HUES48 (cell line): ENCODE data around the gene SPOP.

ENCODE experiments used
- H3K27ac ChIP-seq: one replicate; pipeline ENCODE4 v1.7.0; 2013; ENCODE audit warnings: low read depth, low read length, inconsistent platforms
- H3K27me3 ChIP-seq: 2 replicates; pipeline ENCODE4 v1.6.1; 2013; ENCODE audit warnings: mild to moderate bottlenecking, low read length; ENCODE audit not compliant: control insufficient read depth, insufficient read depth
- H3K36me3 ChIP-seq: 2 replicates; pipeline ENCODE4 v1.6.1; 2013; ENCODE audit warnings: low read length; ENCODE audit not compliant: control insufficient read depth, insufficient read depth
- H3K4me1 ChIP-seq: 2 replicates; pipeline ENCODE4 v1.6.1; 2013; ENCODE audit warnings: mild to moderate bottlenecking, low read length; ENCODE audit not compliant: control insufficient read depth, insufficient read depth
- H3K4me3 ChIP-seq: 2 replicates; pipeline ENCODE4 v1.5.1; 2013; ENCODE audit warnings: mild to moderate bottlenecking, low read depth, low read length
- H3K9ac ChIP-seq: 2 replicates; pipeline ENCODE4 v1.6.1; 2013; ENCODE audit warnings: mild to moderate bottlenecking, low read depth, low read length, moderate library complexity
- H3K9me3 ChIP-seq: 2 replicates; pipeline ENCODE4 v1.6.1; 2013; ENCODE audit warnings: low read length; ENCODE audit not compliant: control insufficient read depth, insufficient read depth

Gene SPOP

DNA sequence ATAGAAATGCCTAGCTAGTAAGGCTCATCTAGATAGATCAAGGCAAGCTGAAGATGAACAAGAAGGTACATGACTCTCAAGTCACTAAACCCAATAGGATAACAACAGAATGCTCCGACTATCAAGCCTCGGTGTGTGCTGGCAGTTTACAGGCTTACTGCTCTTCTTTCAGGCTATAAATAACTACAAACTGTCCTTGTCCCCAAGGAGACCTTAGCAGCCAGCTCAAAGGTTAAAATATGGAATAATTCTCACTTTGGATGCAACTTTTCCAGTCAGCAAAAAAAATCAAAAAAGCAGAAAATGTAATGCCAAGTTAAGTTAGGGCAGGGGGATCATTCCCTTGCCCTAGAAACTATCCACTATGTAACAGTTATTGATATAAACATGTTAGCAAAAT is 44.6 kb downstream of the SPOP start:
- no peaks in the 10 kb centered on the region for H3K36me3 ChIP-seq
- no peaks in the 10 kb centered on the region for H3K27me3 ChIP-seq
- H3K4me3 ChIP-seq: no peak overlapping the region
- no peaks in the 10 kb centered on the region for H3K9me3 ChIP-seq
- H3K27ac ChIP-seq: peak overlapping the region; percentile 43
- H3K4me1 ChIP-seq: peaks cover 17% of the 10 kb centered on the region
- no peak overlapping the region for H3K9ac ChIP-seq

DNA sequence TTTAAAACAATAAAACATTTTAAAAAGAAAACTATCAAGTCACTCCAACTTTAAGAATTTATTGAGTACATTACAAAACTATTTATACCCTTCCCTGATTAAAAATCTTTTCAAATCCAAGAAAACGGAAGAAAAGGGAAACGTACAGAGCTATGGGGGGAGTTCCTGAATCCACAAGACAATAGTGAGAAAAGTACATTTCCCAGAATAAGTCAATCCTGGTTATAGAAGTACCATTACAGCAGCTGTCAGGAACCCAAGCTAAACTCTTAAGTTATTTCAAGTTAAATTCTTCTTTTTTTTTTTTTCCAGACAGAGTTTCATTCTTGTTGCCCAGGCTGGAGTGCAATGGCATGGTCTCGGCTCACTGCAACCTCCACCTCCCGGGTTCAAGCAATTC is 45.7 kb downstream of the SPOP start:
- H3K4me3 ChIP-seq: no peak overlapping the region
- no peaks in the 10 kb centered on the region for H3K27me3 ChIP-seq
- no peak overlapping the region for H3K27ac ChIP-seq
- H3K9ac ChIP-seq: no peak overlapping the region
- H3K4me1 ChIP-seq: peaks cover 17% of the 10 kb centered on the region
- H3K36me3 ChIP-seq: no peaks in the 10 kb centered on the region
- no peaks in the 10 kb centered on the region for H3K9me3 ChIP-seq

DNA sequence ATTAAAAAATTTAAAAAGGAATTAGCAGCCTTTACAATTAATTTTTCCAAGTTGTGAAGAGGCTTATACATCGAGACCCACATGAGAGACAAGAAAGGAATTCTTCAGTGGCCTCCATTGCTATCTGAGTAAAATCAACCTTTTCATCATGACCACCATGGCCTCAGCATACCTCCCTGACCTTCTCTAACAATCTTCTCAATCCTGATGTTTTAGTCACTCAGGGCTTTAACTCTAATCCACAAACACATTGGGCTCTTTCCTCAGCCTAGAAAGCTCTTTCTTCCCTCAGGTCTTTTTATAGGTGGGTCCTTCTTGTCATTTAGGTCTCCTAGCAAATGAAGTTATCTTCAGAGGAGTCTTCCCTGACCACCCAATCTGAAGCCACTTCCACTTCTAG is 46.4 kb downstream of the SPOP start:
- Histone ChIP-seq H3K4me3 (no peak overlapping the region), H3K9me3 (no peaks in the 10 kb centered on the region), H3K27ac (no peak overlapping the region), H3K9ac (no peak overlapping the region), H3K36me3 (no peaks in the 10 kb centered on the region), H3K27me3 (no peaks in the 10 kb centered on the region), H3K4me1 (peaks cover 17% of the 10 kb centered on the region)

- Histone ChIP-seq H3K9me3 (no peaks in the 10 kb centered on the region), H3K27ac (no peak overlapping the region), H3K9ac (no peak overlapping the region), H3K27me3 (no peaks in the 10 kb centered on the region), H3K4me1 (peaks cover 17% of the 10 kb centered on the region), H3K36me3 (no peaks in the 10 kb centered on the region), H3K4me3 (no peak overlapping the region)
These were observed 47.6 kb downstream of the SPOP start for GRCh38 chr17:49630113-49630900.

- Histone ChIP-seq H3K9me3 (no peaks in the 10 kb centered on the region), H3K4me3 (no peak overlapping the region)
These were observed 48.5 kb downstream of the SPOP start for GRCh38 chr17:49629447-49629846.

DNA sequence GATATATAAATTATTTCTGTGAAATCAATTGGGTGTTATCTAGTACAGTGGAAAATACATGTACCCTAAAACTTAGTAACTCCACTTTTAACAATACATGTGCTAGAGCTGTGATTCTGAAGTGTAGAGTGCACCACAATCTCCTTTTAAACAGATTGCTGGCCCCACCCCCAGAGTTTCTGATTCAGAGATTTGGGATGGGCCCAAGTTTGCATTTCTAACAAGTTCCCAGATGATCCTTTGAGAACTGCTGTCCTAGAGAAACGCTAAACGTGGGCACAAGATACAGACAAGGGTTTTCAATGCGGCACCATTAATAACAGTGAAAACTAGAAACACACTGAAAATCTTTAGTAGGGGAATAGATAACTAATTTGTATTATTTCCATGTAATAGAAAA is 53.0 kb downstream of the SPOP start:
- H3K4me1 ChIP-seq: no peaks in the 10 kb centered on the region
- H3K36me3 ChIP-seq: peaks cover 21% of the 10 kb centered on the region
- no peak overlapping the region for H3K27ac ChIP-seq
- no peak overlapping the region for H3K4me3 ChIP-seq
- H3K9me3 ChIP-seq: no peaks in the 10 kb centered on the region
- no peaks in the 10 kb centered on the region for H3K27me3 ChIP-seq
- H3K9ac ChIP-seq: no peak overlapping the region

More at GRCh38 chr17:49629447-49629846, 48.5 kb downstream of the SPOP start:
- Histone ChIP-seq H3K27ac (no peak overlapping the region), H3K27me3 (no peaks in the 10 kb centered on the region), H3K9ac (no peak overlapping the region), H3K4me1 (peaks cover 15% of the 10 kb centered on the region), H3K36me3 (no peaks in the 10 kb centered on the region)

DNA sequence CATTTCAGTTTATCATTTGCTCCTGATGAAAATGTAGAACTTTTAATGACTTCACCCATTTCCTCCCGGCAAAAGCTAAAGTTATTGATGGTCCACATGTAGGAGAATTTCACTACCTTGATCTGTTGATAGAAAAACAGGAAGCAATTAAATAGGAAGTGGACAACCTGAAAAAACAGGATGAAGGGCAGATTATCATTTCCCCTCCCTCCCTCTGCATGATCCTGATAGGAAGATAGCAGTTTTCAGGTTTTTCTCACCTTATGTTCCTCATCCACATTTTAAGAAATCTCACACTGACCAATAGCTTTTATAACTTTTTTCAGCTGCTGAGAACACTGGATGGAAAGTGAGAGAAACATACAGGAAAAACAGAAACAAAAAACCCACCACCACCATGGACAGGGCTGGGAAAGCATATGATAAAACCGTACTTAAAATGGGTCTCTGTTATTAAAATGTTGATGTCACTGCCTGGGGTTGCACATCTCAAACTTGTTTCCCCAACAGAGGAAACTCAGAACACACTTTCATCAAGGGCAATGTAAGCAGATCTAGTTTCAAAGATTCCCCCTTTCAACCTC is 55.9 kb downstream of the SPOP start:
- H3K9me3 ChIP-seq: no peaks in the 10 kb centered on the region
- peaks cover 46% of the 10 kb centered on the region for H3K36me3 ChIP-seq
- H3K9ac ChIP-seq: no peak overlapping the region
- H3K27me3 ChIP-seq: no peaks in the 10 kb centered on the region
- H3K4me3 ChIP-seq: no peak overlapping the region
- H3K27ac ChIP-seq: no peak overlapping the region
- no peaks in the 10 kb centered on the region for H3K4me1 ChIP-seq

DNA sequence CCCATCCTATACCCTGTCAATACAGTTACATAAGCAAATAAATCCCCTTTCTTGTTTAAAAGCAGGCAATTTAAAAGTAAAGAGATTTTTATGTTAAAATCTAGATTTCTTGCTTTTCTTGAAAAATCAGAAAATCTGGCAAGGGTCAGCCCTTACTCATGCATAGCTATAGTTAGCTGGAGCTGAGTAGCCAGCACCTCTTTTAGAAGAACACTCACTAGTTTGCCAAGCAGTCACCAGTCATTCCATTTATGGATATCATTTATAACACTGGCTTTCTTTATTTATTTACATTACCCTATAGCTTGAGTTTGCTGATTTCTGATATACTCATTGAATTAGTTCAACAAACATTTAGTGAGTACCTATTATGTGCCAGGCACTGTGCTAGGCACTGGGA is 56.5 kb downstream of the SPOP start:
- H3K9ac ChIP-seq: no peak overlapping the region
- no peaks in the 10 kb centered on the region for H3K4me1 ChIP-seq
- H3K36me3 ChIP-seq: peaks cover 52% of the 10 kb centered on the region

GRCh38 chr17:49618028-49618611 is 59.8 kb downstream of the SPOP start:
- Histone ChIP-seq H3K36me3 (peaks cover 71% of the 10 kb centered on the region), H3K9ac (no peak overlapping the region), H3K27me3 (no peaks in the 10 kb centered on the region), H3K4me1 (no peaks in the 10 kb centered on the region), H3K27ac (peak overlapping the region; percentile 29), H3K9me3 (no peaks in the 10 kb centered on the region), H3K4me3 (no peak overlapping the region)

More for the DNA sequence above, 56.5 kb downstream of the SPOP start:
- Histone ChIP-seq H3K9me3 (no peaks in the 10 kb centered on the region), H3K27ac (no peak overlapping the region), H3K4me3 (no peak overlapping the region), H3K27me3 (no peaks in the 10 kb centered on the region)

DNA sequence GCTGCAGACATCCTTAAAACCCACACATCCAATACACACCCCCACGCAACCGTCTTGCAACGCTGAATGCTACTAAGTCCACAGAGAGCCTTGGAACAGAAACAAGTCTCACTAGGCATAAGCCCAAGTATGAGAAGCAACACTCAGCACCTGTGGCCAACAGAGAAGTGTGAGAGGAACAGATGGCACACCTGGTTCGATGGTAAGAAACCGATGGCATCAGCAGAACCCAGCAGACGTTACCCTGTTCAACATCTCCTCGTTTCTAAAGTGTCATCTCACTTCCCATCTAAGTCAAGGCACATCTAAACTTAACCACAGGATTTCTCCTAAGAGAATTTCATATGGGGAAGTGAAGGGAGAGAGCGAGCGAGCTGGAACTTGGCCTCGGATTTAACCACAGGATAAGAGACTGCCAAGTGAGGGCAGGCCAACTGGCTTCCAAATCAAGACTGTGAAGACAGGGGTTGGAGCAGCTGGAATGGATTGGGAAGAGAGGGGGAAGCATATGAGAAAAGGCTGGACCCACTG is 61.2 kb downstream of the SPOP start:
- peaks cover 62% of the 10 kb centered on the region for H3K36me3 ChIP-seq

DNA sequence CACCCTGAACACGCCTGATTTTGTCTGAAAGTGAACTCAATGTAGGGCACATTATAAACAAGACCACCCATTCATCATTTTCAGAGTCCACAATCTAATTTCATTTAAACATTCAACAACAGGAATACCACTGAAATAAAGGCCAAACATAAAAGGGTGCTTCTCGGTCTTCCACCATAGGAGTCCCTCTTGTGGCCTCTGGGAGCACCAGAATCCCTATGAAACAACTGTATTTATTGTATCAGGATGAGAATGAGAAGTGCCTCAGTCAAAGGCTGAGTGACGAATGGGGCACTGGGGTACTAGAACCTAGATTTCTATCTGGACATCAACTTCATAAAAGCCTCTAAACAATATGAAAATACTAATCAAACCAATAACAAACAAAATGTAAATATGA is 61.8 kb downstream of the SPOP start:
- H3K27me3 ChIP-seq: no peaks in the 10 kb centered on the region
- H3K4me3 ChIP-seq: no peak overlapping the region
- H3K36me3 ChIP-seq: peaks cover 61% of the 10 kb centered on the region
- H3K9ac ChIP-seq: no peak overlapping the region
- no peak overlapping the region for H3K27ac ChIP-seq
- H3K9me3 ChIP-seq: no peaks in the 10 kb centered on the region
- no peaks in the 10 kb centered on the region for H3K4me1 ChIP-seq

More for the DNA sequence above, 61.2 kb downstream of the SPOP start:
- Histone ChIP-seq H3K27ac (no peak overlapping the region), H3K9ac (no peak overlapping the region), H3K4me1 (no peaks in the 10 kb centered on the region), H3K9me3 (no peaks in the 10 kb centered on the region), H3K27me3 (no peaks in the 10 kb centered on the region), H3K4me3 (no peak overlapping the region)
